GM10248 (cell line): Measurements from ENCODE around the gene ERGIC1.
"Not testable (repeated sequence)": the region's sequence is repeated elsewhere in the genome, so short reads cannot be mapped to it uniquely, and the experiment has no call there.

Source experiments
- CTCF ChIA-PET: fragments of 300-600 bp; sonication (Branson Sonifier 250); formaldehyde crosslinking; extraction: SDS; loops from one replicate; lab custom pipeline; 2021; ENCODE audit warnings: antibody characterized with exemption; lab: Yijun Ruan, JAX
- POLR2A ChIA-PET: fragments of 350-650 bp; sonication (Branson Sonifier 250); formaldehyde crosslinking; extraction: SDS; loops from one replicate; lab custom pipeline; 2020; ENCODE audit warnings: antibody characterized with exemption; lab: Yijun Ruan, JAX
- DNase-seq: peaks from one replicate; pipeline ENCODE4 v3.0.0; 2012; ENCODE audit errors: extremely low spot score
- TF ChIP-seq, protein P1 (sequence below): IDR thresholded peaks from 2 replicates; pipeline ENCODE4 v1.5.1; 2012; ENCODE audit warnings: mild to moderate bottlenecking, low read depth; ENCODE audit errors: extremely low read depth, missing control alignments, control extremely low read depth

ERGIC1 gene

GRCh38 chr5:172805736-172806255 is 28.3 kb upstream of the ERGIC1 start:
- DNase-seq, result no peak
- TF ChIP-seq, protein P1, sequence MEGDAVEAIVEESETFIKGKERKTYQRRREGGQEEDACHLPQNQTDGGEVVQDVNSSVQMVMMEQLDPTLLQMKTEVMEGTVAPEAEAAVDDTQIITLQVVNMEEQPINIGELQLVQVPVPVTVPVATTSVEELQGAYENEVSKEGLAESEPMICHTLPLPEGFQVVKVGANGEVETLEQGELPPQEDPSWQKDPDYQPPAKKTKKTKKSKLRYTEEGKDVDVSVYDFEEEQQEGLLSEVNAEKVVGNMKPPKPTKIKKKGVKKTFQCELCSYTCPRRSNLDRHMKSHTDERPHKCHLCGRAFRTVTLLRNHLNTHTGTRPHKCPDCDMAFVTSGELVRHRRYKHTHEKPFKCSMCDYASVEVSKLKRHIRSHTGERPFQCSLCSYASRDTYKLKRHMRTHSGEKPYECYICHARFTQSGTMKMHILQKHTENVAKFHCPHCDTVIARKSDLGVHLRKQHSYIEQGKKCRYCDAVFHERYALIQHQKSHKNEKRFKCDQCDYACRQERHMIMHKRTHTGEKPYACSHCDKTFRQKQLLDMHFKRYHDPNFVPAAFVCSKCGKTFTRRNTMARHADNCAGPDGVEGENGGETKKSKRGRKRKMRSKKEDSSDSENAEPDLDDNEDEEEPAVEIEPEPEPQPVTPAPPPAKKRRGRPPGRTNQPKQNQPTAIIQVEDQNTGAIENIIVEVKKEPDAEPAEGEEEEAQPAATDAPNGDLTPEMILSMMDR, result no peak
- ChIA-PET CTCF (interaction anchor here (1.1 to 2.0 kb wide), 6 partner anchors 9 to 33 kb away, joined by 3 to 8 read pairs (median 4); no protein-coding TSS in a partner anchor), POLR2A (no interaction called here)

- CTCF ChIA-PET, result interaction anchor here (1.1 to 2.0 kb wide), 5 partner anchors 15 to 36 kb away, joined by 3 to 8 read pairs (median 7); partner anchors contain the start of gene DUSP1
Measured at GRCh38 chr5:172806897-172807672, 27.0 kb upstream of the ERGIC1 start.

DNA sequence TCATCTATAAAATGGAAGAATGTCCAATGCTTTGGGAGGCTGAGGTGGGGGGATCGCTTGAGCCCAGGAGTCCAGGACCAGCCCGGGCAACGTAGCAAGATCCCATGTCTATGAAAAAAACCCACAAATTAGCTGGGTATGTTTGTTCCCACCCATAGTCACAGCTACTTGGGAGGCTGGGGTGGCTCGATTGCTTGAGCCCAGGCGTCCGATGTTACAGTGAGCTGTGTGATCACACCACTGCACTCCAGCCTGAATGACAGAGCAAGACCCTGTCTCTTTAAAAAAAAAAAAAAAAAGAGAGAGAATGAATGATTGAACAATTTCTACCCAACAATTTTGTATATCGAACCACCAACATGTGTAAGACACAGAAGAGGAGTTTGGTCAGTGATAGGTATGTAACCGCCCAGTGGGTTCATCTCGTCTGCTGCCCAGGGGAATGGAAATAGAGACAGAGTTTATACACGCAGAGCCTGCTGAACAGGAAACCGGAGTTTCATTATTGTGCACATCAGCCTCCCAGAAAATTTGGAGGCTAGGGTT is 26.2 kb upstream of the ERGIC1 start:
- TF ChIP-seq, protein P1, result no peak
- ChIA-PET CTCF (interaction anchor here (1.5 kb wide), 3 partner anchors 14 to 37 kb away, joined by 6 to 7 read pairs (median 7); partner anchors contain the start of gene DUSP1), POLR2A (interaction anchor here (0.6 to 1.3 kb wide), 5 partner anchors 28 to 224 kb away, joined by 5 to 9 read pairs (median 8); partner anchors contain the start of gene DUSP1)
- no peak for DNase-seq

More at GRCh38 chr5:172806897-172807672, 27.0 kb upstream of the ERGIC1 start:
- TF ChIP-seq, protein P1, result no peak
- peak; percentile 96 for DNase-seq
- POLR2A ChIA-PET, result interaction anchor here (0.6 to 1.3 kb wide), 5 partner anchors 27 to 225 kb away, joined by 5 to 9 read pairs (median 8); partner anchors contain the start of gene DUSP1

DNA sequence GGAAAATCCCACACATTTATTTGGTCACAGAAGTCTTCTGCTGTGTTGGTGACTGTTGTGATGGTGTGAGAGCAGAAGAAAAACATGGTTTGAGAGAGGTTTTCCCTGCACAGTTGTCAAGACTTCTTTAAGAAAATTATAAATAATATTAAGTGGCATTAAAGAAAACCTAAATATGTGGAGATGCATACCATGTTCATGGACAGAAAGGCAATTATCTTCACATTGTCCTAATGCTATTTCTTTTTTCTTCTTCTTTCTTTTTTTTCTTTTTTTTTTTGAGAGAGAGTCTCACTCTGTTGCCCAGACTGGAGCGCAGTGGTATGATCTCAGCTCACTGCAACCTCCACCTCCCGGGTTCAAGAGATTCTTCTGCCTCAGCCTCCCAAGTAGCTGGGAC is 24.3 kb upstream of the ERGIC1 start:
- ChIA-PET POLR2A (no interaction called here), CTCF (interaction anchor here (1.7 kb wide), 3 partner anchors 13 to 122 kb away, joined by 3 to 5 read pairs (median 5); no protein-coding TSS in a partner anchor)
- TF ChIP-seq, protein P1, result no peak
- no peak for DNase-seq

GRCh38 chr5:172810996-172811395 is 23.1 kb upstream of the ERGIC1 start:
- DNase-seq, POLR2A ChIA-PET: not testable (repeated sequence)
- CTCF ChIA-PET, result interaction anchor here (1.7 kb wide), 1 partner anchor 14 kb away, joined by 3 read pairs; no protein-coding TSS in a partner anchor

GRCh38 chr5:172815631-172816030 is 18.4 kb upstream of the ERGIC1 start:
- TF ChIP-seq, protein P1, result no peak
- no peak for DNase-seq
- CTCF ChIA-PET, result interaction anchor here (1.5 kb wide), 1 partner anchor 43 kb away, joined by 3 read pairs; no protein-coding TSS in a partner anchor
- POLR2A ChIA-PET, result no interaction called here
